GM18951 (cell line): ENCODE data around the gene LSAMP.

Experiments
- POLR2A ChIP-seq: IDR thresholded peaks from 4 replicates; pipeline ENCODE4 v1.6.1; 2011; ENCODE audit warnings: mild to moderate bottlenecking; ENCODE audit not compliant: insufficient read length, insufficient read depth; ENCODE audit errors: extremely low read depth
- in situ Hi-C: fragments of 300-500 bp; cut with MboI; formaldehyde crosslinking; loops from one replicate; pipeline ENCODE4 v1.12.0; 2022; ENCODE audit warnings: low sequenced_read_pairs, mixed read lengths, inconsistent platforms; ENCODE audit not compliant: unreplicated experiment

LSAMP gene

GRCh38 chr3:115890579-115890978 lies 554.7 kb downstream of the LSAMP start:
- no peak for TF ChIP-seq POLR2A
- in situ Hi-C loops: no loop called here

- TF ChIP-seq POLR2A: no peak
- in situ Hi-C loops: no loop called here
These were observed 559.7 kb downstream of the LSAMP start for GRCh38 chr3:115885621-115886020.

GRCh38 chr3:115877615-115877899 lies 567.7 kb downstream of the LSAMP start:
- in situ Hi-C loops: no loop called here

GRCh38 chr3:115876876-115877614 lies 568.2 kb downstream of the LSAMP start:
- in situ Hi-C loops: no loop called here
- TF ChIP-seq POLR2A: no peak

More at GRCh38 chr3:115877615-115877899, 567.7 kb downstream of the LSAMP start:
- no peak for TF ChIP-seq POLR2A

GRCh38 chr3:115875460-115875859 lies 569.8 kb downstream of the LSAMP start:
- TF ChIP-seq POLR2A: no peak
- in situ Hi-C loops: no loop called here

- in situ Hi-C loops: no loop called here
- no peak for TF ChIP-seq POLR2A
These were observed 573.6 kb downstream of the LSAMP start for GRCh38 chr3:115871735-115872134.

GRCh38 chr3:115864911-115865310 lies 580.4 kb downstream of the LSAMP start:
- in situ Hi-C loops: no loop called here
- no peak for TF ChIP-seq POLR2A

GRCh38 chr3:115862849-115863248 lies 582.4 kb downstream of the LSAMP start:
- no peak for TF ChIP-seq POLR2A
- in situ Hi-C loops: no loop called here

GRCh38 chr3:115862099-115862498 lies 583.2 kb downstream of the LSAMP start:
- in situ Hi-C loops: no loop called here
- TF ChIP-seq POLR2A: no peak

- no peak for TF ChIP-seq POLR2A
- in situ Hi-C loops: no loop called here
These were observed 584.0 kb downstream of the LSAMP start for GRCh38 chr3:115861166-115861733.

- in situ Hi-C loops: no loop called here
- TF ChIP-seq POLR2A: no peak
These were observed 584.5 kb downstream of the LSAMP start for GRCh38 chr3:115860766-115861165.

- in situ Hi-C loops: no loop called here
- no peak for TF ChIP-seq POLR2A
These were observed 586.1 kb downstream of the LSAMP start for GRCh38 chr3:115859002-115859807.

- no peak for TF ChIP-seq POLR2A
- in situ Hi-C loops: no loop called here
These were observed 587.7 kb downstream of the LSAMP start for GRCh38 chr3:115857518-115858136.
